Transverse colon (tissue), 4 donors: Measurements from ENCODE around the gene TSGA10. TPM values are rescaled to one million over a fixed set of nuclear protein-coding genes. Genes with fewer than 3 reads are reported as not detected.

Experiments used
- DNase-seq: peaks from one replicate; pipeline ENCODE4 v3.0.0-alpha.2; 2019
- H3K27ac ChIP-seq, 4 donors: fragments of 200-600 bp; sonication (generic); 2 replicates each; pipeline ENCODE4 v1.5.1; 2016 to 2018; ENCODE audit warnings: inconsistent platforms in 4 of 4
- H3K27me3 ChIP-seq: fragments of 200-600 bp; sonication (generic); 2 replicates; pipeline ENCODE4 v1.5.1; 2017; ENCODE audit warnings: inconsistent platforms
- H3K36me3 ChIP-seq, 4 donors: fragments of 200-600 bp; sonication (generic); 2 replicates each; pipeline ENCODE4 v1.5.1; 2017 to 2019; ENCODE audit warnings: inconsistent platforms in 4 of 4
- H3K4me1 ChIP-seq, 4 donors: fragments of 200-600 bp; sonication (generic); 2 replicates each; pipeline ENCODE4 v1.5.1; 2017 to 2020; ENCODE audit warnings: inconsistent platforms in 4 of 4
- H3K4me3 ChIP-seq, 4 donors: fragments of 200-600 bp; sonication (generic); 1 replicate in 1 of 4; 2 replicates in 3 of 4; pipeline versions ENCODE4 v1.5.1 to v1.6.1; 2017 to 2019; ENCODE audit warnings: inconsistent platforms in 4 of 4
- H3K9me3 ChIP-seq, 2 donors: fragments of 200-600 bp; sonication (generic); 2 replicates each; pipeline ENCODE4 v1.5.1; 2017 to 2019; ENCODE audit warnings: inconsistent platforms in 2 of 2
- CTCF ChIP-seq, 5 experiments: fragments of 200-600 bp in 3 of 5; fragments of 450-650 bp in 2 of 5; sonication (generic) in 3 of 5; IDR thresholded peaks; 1 replicate in 2 of 5; 2 replicates in 3 of 5; pipeline ENCODE4 v1.5.1; 2016 to 2017; ENCODE audit warnings: antibody characterized with exemption in 5 of 5, inconsistent platforms in 3 of 5, mild to moderate bottlenecking in 2 of 5, moderate library complexity in 1 of 5
- EP300 ChIP-seq: sonication (generic); formaldehyde crosslinking; IDR thresholded peaks from one replicate; pipeline ENCODE4 v1.6.1; 2017; ENCODE audit warnings: antibody characterized with exemption, low read depth
- POLR2A ChIP-seq: fragments of 450-650 bp; IDR thresholded peaks from one replicate; pipeline ENCODE4 v1.6.1; 2016; ENCODE audit warnings: antibody characterized with exemption, mild to moderate bottlenecking, moderate library complexity
- POLR2AphosphoS5 ChIP-seq, 3 donors: sonication (generic); formaldehyde crosslinking; IDR thresholded peaks; one replicate each; pipeline ENCODE4 v1.6.1; 2016; ENCODE audit warnings: antibody characterized with exemption in 3 of 3
- WGBS, 2 donors: methylation state at CpG; one replicate each; pipeline ENCODE4 v1.1.5; 2018; ENCODE audit warnings: low coverage in 1 of 2; 5-methylcytosine and 5-hydroxymethylcytosine counted together
- in situ Hi-C, 4 donors: fragments of 200-750 bp; cut with MboI; loops; one replicate each; pipeline versions ENCODE4 v1.15.0 to v1.15.1; 2017; ENCODE audit warnings: low sequenced_read_pairs in 3 of 4, low pct_ligation_motif_present in 1 of 4, low pct_unique_long_range_greater_than_20kb in 1 of 4
- intact Hi-C: fragments of 100-400 bp; cut with DNase I; formaldehyde crosslinking; loops from one replicate; pipeline ENCODE4 v1.15.1; 2023; ENCODE audit warnings: low total_unique reads
- total RNA-seq, 4 donors: library from RNA; depleted of rRNA; stranded (reverse); fragments of >200 nt; gene quantifications; one replicate each; pipeline ENCODE4 v1.1.0, GENCODE V29; 2016

Gene TSGA10
- total RNA-seq, 4 donors from 2014 or later, result 7.5 to 18.5 (median 13.6) TPM

GRCh38 chr2:99035920-99036319 lies 118.8 kb downstream of the TSGA10 start:
- Histone ChIP-seq H3K4me3 (no peak overlapping the region), H3K36me3 (no peaks in the 10 kb centered on the region), H3K27me3 (no peaks in the 10 kb centered on the region), H3K9me3 (no peaks in the 10 kb centered on the region), H3K27ac (no peak overlapping the region), H3K4me1 (no peaks in the 10 kb centered on the region)
- intact Hi-C loops, result no loop called here
- TF ChIP-seq CTCF (IDR thresholded peaks at IDR 0.05) (no peak), POLR2AphosphoS5 (IDR thresholded peaks at IDR 0.05) (no peak), POLR2A (no peak), EP300 (no peak)
- DNase-seq, result no peak
- 65 to 86% methylated on average over 1 of the region's 1 CpG for WGBS, 2 donors
- in situ Hi-C loops, result no loop called here

GRCh38 chr2:99032786-99033185 lies 122.0 kb downstream of the TSGA10 start:
- intact Hi-C loops, result no loop called here
- no peaks in the 10 kb centered on the region for H3K9me3 ChIP-seq
- H3K27ac ChIP-seq, result no peak overlapping the region
- no peak for TF ChIP-seq POLR2AphosphoS5 (IDR thresholded peaks at IDR 0.05)
- TF ChIP-seq POLR2A, result no peak
- TF ChIP-seq CTCF (IDR thresholded peaks at IDR 0.05), result no peak
- TF ChIP-seq EP300, result no peak
- DNase-seq, result no peak
- in situ Hi-C loops, result no loop called here
- 88 to 91% methylated on average over 4 to 6 of the region's 6 CpGs for WGBS, 2 donors
- H3K27me3 ChIP-seq, result no peaks in the 10 kb centered on the region
- H3K4me1 ChIP-seq, result no peaks in the 10 kb centered on the region
- no peak overlapping the region for H3K4me3 ChIP-seq
- H3K36me3 ChIP-seq, result no peaks in the 10 kb centered on the region

GRCh38 chr2:99032001-99032400 lies 122.7 kb downstream of the TSGA10 start:
- no peaks in the 10 kb centered on the region for H3K36me3 ChIP-seq
- no peak overlapping the region for H3K27ac ChIP-seq
- intact Hi-C loops, result no loop called here
- no peaks in the 10 kb centered on the region for H3K4me1 ChIP-seq
- in situ Hi-C loops, result no loop called here
- H3K4me3 ChIP-seq, result no peak overlapping the region
- 67 to 69% methylated on average over 2 of the region's 2 CpGs for WGBS, 2 donors
- H3K27me3 ChIP-seq, result no peaks in the 10 kb centered on the region
- H3K9me3 ChIP-seq, result no peaks in the 10 kb centered on the region
- no peak for DNase-seq
- TF ChIP-seq CTCF (IDR thresholded peaks at IDR 0.05) (no peak), POLR2A (no peak), POLR2AphosphoS5 (IDR thresholded peaks at IDR 0.05) (no peak), EP300 (no peak)

- no peaks in the 10 kb centered on the region for H3K36me3 ChIP-seq
- no peak overlapping the region for H3K4me3 ChIP-seq
- no peaks in the 10 kb centered on the region for H3K9me3 ChIP-seq
- in situ Hi-C loops (no loop called here), intact Hi-C loops (no loop called here)
- TF ChIP-seq CTCF (IDR thresholded peaks at IDR 0.05) (no peak), EP300 (no peak), POLR2AphosphoS5 (IDR thresholded peaks at IDR 0.05) (no peak), POLR2A (no peak)
- no peak for DNase-seq
- no peaks in the 10 kb centered on the region for H3K27me3 ChIP-seq
- H3K27ac ChIP-seq, result no peak overlapping the region
- WGBS, 2 donors, result 65 to 74% methylated on average over 3 of the region's 3 CpGs
- H3K4me1 ChIP-seq, result no peaks in the 10 kb centered on the region
Measured at GRCh38 chr2:99031481-99031880, 123.3 kb downstream of the TSGA10 start.
